HG03097 (cell line): ENCODE results near the gene PLCL1.
"Not testable (repeated sequence)": the region's sequence is repeated elsewhere in the genome, so short reads cannot be mapped to it uniquely, and the experiment has no call there.

ENCODE experiments used
- ATAC-seq: cut with Tn5 transposase; IDR thresholded peaks from one replicate; pipeline ENCODE4 v1.9.1; 2021; ENCODE audit not compliant: unreplicated experiment, low FRiP score

PLCL1 gene

DNA sequence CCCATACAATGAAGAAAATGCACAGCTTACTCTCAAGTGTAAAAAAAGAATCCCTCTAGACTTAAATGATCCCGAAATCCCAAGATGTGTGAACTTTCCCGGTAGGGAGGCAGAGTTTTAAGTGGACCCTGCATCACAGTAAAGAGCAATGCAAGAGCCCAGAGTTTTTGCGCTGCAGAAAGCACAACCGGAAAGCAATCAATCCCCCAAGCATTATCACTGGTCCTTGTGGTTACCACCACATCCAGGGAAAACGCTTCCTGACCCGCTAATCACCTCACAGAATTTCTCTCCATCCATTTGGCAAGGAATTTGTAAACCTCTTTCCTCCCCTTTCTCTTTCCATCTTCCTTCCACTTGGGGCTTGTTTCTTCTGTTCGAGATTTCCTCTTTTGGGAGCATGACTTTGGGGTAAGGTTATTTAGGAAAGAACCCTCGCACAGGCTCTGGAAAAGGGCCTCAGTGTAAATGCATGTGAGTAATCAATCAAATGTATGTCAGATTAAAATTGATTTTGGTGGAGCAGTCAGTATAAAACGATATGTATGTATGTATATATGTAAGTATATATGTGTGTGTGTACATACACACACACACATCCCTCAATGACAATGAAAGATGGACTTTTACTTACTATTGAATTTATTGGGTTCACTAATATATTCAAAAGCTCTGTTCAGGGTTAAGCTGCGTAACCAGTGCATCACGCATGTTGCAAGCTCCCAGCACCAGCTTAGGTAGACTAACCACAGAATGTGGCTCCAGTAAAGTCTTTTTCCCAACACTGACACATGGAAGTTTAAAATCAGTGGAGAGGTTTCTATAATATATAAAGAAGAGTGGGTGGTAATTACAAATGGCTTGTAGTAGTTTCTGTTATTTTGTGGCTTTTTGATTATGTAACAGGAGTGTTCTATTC is 1.6 kb downstream of the PLCL1 start:
- ATAC-seq: no peak

GRCh38 chr2:197809064-197809463 is 4.7 kb downstream of the PLCL1 start:
- ATAC-seq: no peak

DNA sequence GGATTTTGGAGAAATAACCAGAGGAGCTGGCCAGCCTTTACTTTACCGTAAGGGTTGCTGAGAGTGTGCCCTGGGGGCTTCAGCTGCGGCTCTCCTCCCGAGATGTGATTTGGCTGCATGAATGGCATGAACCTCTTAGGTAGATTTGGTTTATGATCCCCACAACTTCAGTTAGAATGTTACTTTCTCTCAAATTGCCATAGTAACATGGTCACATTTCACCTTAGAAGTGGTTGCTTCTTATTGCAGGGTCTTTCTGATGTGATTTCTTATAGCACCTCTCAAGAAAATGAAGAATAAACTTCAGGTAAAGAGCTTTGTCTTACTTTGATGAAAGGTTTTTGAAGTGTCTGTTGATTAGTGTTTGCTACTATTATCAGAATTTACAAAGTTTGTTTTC is 5.6 kb downstream of the PLCL1 start:
- ATAC-seq: no peak

DNA sequence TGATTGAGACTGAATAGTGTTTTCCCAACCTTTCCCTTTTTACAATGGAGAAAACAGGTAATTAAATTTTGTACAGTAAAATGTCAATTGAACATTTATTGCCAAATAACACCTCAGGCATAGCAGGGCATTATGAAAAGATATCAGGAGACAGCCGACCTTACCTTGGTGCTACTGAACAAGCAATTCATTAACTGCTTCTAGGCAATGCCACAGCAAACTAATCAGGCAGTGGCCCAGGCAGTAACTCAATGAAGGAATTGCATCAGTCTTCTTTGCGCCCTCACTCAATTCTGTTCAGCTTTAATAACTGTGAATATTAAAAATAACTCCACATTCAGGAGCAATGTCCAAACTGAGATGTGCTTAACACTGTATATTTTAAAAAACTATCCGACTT is 6.1 kb downstream of the PLCL1 start:
- no peak for ATAC-seq

GRCh38 chr2:197813093-197813787 is 8.8 kb downstream of the PLCL1 start:
- ATAC-seq: no peak

- ATAC-seq: no peak
These were observed 10.1 kb downstream of the PLCL1 start for GRCh38 chr2:197814526-197814925.

- ATAC-seq: no peak
These were observed 17.3 kb downstream of the PLCL1 start for GRCh38 chr2:197821550-197822289.

DNA sequence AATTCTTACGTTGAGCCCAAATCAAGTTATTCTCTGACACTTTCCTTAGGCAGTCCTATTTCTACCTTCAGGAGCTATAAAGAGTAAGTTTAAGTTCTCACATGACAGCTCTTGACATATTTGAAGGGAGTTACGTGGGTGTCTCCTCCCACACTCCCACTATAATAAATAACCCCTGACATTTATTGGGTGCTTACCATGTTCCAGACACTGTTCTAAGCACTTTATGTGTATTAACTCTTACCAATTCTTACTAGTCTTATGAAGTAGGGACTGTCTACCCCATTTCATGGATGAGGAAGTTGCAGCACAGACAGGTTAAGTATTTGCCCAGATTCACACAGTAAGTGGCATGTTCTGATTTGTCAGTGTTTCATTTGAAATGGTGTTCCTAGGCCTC is 17.9 kb downstream of the PLCL1 start:
- ATAC-seq: no peak

- ATAC-seq: no peak
These were observed 23.2 kb downstream of the PLCL1 start for GRCh38 chr2:197827618-197828017.

GRCh38 chr2:197828464-197829135 is 24.2 kb downstream of the PLCL1 start:
- no peak for ATAC-seq

DNA sequence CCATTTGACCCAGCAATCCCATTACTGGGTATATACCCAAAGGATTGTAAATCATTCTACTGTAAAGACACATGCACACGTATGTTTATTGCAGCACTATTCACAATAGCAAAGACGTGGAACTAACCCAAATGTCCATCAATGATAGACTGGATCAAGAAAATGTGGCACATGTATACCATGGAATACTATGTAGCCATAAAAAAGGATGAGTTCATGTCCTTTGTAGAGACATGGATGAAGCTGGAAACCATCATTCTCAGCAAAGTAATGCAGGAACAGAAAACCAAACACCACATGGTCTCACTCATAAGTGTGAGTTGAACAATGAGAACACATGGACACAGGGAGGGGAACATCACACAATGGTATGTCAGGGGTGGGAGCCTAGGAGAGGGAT is 30.4 kb downstream of the PLCL1 start:
- not testable (repeated sequence) for ATAC-seq

- ATAC-seq: no peak
These were observed 30.9 kb downstream of the PLCL1 start for GRCh38 chr2:197835293-197835692.

DNA sequence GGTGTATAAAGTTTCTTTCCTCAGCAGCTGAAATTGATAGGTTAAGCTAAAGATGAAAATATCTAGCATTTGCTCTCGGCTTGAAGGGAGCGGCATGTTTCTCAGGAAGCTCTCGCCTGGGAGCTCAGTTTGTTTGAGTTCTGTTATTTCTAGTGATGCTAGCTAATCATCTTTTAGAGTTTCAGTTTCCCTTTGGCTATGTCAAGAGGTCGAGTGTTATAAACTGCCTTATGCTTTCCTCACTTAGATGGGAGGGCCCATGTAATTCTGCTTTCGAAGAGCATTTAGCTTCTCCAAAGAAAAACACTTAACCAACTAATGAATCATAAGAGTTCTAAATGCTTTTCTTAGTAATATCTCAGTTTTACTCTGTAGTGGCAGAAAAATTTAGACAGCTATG is 33.6 kb downstream of the PLCL1 start:
- ATAC-seq: peak; percentile 100

DNA sequence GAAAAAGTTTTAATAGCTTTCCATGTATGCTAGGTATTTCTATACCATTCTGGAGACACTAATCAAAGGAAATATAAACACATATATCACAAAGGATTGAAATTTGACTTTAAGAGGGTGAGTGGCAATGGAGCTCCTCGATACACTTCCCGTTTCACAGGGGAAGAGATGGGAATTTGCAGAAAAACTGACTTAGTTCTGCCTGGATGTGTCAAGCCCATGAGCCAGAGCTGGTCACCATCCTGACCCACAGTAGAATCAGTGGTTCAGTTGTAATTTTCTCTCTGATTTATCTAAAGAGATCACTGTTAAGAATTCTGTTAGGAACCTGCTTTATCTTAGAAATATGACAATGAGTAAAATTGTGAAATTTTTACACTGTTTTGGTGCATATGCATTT is 34.2 kb downstream of the PLCL1 start:
- ATAC-seq: no peak

DNA sequence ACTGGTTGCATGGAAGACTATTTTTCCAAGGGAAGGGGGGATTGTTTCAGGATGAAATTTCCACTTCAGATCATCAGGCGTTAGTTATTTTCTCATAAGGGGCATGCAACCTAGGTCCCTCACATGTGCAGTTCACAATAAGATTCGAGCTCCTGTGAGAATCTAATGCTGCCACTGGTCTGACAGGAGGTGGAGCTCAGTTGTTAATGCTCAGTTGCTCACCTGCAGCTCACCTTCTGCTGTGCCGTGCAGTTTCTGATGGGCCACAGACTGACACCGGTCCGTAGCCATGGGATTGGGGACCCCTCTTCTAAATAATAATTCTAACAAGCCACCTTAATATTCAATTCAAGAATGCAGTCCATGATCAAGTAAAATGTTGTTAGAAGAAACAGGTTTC is 34.9 kb downstream of the PLCL1 start:
- ATAC-seq: no peak

DNA sequence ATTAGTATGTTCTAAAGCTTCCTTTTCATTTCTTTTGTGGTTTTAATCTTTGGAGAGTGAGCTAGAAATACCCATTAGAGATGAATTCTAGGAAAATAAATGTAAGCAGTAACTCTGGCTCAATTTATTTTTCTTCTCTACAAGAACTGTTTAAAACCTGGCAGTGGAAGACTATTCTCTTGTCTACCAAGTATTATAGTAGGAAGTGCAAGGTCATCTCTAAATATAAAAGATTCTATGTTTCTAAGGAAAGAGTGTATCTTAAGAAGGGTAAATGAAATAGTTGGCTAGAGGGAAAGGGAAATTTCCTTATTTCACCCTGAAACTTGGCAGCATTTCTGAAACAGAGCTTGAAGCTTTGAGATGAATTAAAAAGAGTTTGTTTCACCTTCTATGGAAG is 35.5 kb downstream of the PLCL1 start:
- ATAC-seq: no peak

DNA sequence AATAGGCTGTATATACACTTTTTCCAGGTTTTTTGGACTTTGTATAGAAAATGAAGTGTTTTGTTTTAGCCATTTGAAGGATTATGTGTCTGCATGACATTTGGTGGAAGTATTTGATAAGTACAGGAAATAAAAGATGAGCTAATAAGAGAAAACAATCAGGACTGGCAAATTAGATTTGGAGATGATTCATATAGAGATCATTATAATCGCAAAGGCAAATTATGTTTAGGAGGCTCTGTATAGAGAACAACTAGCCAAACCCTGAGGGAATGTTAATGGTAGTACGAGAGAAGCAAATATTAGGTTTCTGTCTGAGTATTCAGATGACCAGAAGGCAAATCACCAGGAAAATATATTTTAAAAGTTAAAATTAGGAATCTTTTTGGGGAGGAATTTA is 41.7 kb downstream of the PLCL1 start:
- ATAC-seq: no peak

DNA sequence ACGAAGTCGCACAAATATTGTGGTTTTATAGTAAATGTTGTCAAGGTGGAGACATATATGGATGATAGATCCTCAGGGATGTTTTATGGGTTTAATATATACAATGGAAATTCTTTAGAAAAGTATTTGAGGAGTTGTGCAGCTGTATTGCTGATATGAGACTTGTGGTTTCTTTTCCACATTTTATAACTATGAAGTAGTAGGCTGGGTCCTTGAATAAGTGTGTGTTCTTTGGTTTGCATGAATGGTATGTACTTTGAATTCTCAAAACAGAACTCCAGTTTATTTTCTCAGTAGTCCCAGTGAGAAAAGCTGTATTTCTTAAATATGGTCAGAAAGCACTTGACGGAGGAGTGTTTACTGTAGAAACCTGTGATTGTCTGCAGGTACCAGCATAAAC is 42.4 kb downstream of the PLCL1 start:
- ATAC-seq: no peak

DNA sequence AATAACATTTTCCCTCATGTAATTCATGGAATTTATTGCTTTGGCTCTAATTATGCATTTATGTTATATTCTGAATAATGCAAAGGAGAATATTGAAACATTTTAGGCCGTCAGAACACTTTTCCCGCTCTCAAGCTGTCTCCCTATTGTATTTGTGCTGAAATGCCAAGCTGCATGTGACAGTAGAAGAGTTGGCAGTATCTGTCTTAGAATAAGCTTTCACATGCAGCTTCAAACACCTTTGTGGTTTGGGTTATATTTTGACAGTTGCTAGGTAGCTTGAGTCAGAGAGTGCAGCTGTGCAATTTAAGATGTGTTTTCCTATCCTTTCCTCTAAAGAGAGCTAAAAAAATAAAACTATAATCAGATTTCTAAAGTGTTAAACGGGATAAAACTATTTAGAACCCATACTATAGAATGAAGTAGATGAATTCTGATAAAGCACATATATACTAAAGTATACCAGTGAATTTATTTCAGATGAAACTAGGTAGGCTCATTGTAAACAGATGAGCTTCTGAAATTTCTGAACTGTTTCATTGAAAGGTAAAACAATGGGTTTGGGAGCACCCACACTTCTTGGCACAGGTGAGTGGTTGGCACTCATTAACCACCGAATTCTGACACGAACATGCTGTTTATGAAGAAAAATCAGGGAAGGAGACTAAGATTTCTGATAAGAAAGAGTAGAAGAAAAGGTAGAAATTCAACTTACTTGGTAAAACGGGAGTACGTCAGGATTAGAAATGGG is 43.4 kb downstream of the PLCL1 start:
- ATAC-seq: no peak

GRCh38 chr2:197848602-197849001 is 44.2 kb downstream of the PLCL1 start:
- ATAC-seq: no peak
